HepG2 (cell line): ENCODE data around the gene SCGB3A1. TPM values are rescaled to one million over a fixed set of nuclear protein-coding genes. Genes with fewer than 3 reads are reported as not detected.

Source experiments
- ATAC-seq: fragments of 200-7000 bp; cut with Tn5 transposase; 3 replicates; pipeline ENCODE4 v1.9.1; 2020; ENCODE audit warnings: mild to moderate bottlenecking, moderate library complexity
- BruUV-seq: library from RNA; stranded (reverse); fragments of 400-500 nt; replicated peaks from 2 replicates; lab custom pipeline; 2021; lab: Mats Ljungman, UMichigan
- CTCF ChIA-PET: fragments of 300-600 bp; formaldehyde crosslinking; extraction: SDS; loops from one replicate; lab custom pipeline; 2021; ENCODE audit warnings: low total read pairs, inconsistent platforms, low intra/inter-chr PET ratio; lab: Yijun Ruan, JAX
- POLR2A ChIA-PET: fragments of 350-600 bp; sonication (Branson Sonifier 250); formaldehyde crosslinking; loops from one replicate; lab custom pipeline; 2020; ENCODE audit warnings: antibody characterized with exemption, inconsistent platforms; lab: Yijun Ruan, JAX
- DNase-seq: peaks from one replicate; pipeline ENCODE4 v3.0.0-alpha.2; 2015; ENCODE audit warnings: low spot score
- FAIRE-seq: peaks from 3 replicates; lab custom pipeline; 2011; peaks lifted over from hg19 to GRCh38; lab: Jason Lieb, UNC
- H2AFZ ChIP-seq: one replicate; pipeline ENCODE4 v1.6.1; 2011; ENCODE audit warnings: low read length, inconsistent platforms
- H3K27ac ChIP-seq: fragments of 300-600 bp; 3 replicates; pipeline ENCODE4 v1.8.0; 2011; ENCODE audit warnings: mixed run types, mild to moderate bottlenecking, mixed read lengths, low read length, inconsistent platforms; ENCODE audit not compliant: insufficient read depth; ENCODE audit errors: extremely low read length
- H3K27me3 ChIP-seq, 2 experiments: fragments of 200-600 bp in 1 of 2; 2 replicates in 1 of 2; 3 replicates in 1 of 2; pipeline versions ENCODE4 v1.6.0 to v1.8.0; 2011; ENCODE audit warnings: low read length in 2 of 2, mild to moderate bottlenecking in 2 of 2, moderate library complexity in 2 of 2, inconsistent platforms in 1 of 2; ENCODE audit not compliant: insufficient read depth in 2 of 2, control insufficient read depth in 1 of 2
- H3K36me3 ChIP-seq, 2 experiments: fragments of 200-600 bp in 1 of 2; replicated peaks in 1 of 2; 2 replicates in 1 of 2; 3 replicates in 1 of 2; pipeline versions ENCODE4 v1.5.1 to v1.8.0; 2011; ENCODE audit warnings: low read length in 2 of 2, inconsistent platforms in 1 of 2; ENCODE audit not compliant: insufficient read depth in 2 of 2, control insufficient read depth in 1 of 2
- H3K4me1 ChIP-seq: 2 replicates; pipeline ENCODE4 v1.5.1; 2012; ENCODE audit warnings: low read length, inconsistent platforms; ENCODE audit not compliant: insufficient read depth
- H3K4me2 ChIP-seq: 2 replicates; pipeline ENCODE4 v1.6.0; 2011; ENCODE audit warnings: low read depth, low read length, inconsistent platforms
- H3K4me3 ChIP-seq, 3 experiments: fragments of 200-600 bp in 1 of 3; sonication (generic), shearing (Covaris generic) in 1 of 3; replicated peaks in 1 of 3; 2 replicates each; pipeline ENCODE4 v1.5.1; 2011 to 2016; ENCODE audit warnings: low read length in 3 of 3, inconsistent platforms in 2 of 3, low read depth in 2 of 3, mild to moderate bottlenecking in 2 of 3, control low read depth in 1 of 3, mixed read lengths in 1 of 3; ENCODE audit not compliant: insufficient read depth in 1 of 3
- H3K79me2 ChIP-seq: one replicate; pipeline ENCODE4 v1.6.1; 2011; ENCODE audit warnings: low read length, inconsistent platforms; ENCODE audit not compliant: insufficient read depth
- H3K9ac ChIP-seq: 2 replicates; pipeline ENCODE4 v1.6.0; 2011; ENCODE audit warnings: mild to moderate bottlenecking, low read depth, low read length, inconsistent platforms; ENCODE audit not compliant: insufficient read depth
- H3K9me3 ChIP-seq: 2 replicates; pipeline ENCODE4 v1.5.1; 2012; ENCODE audit warnings: mild to moderate bottlenecking, low read length
- H4K20me1 ChIP-seq: 2 replicates; pipeline ENCODE4 v1.6.0; 2011; ENCODE audit warnings: inconsistent platforms, mild to moderate bottlenecking, low read length, moderate library complexity; ENCODE audit not compliant: insufficient read depth
- TMF1 ChIP-seq: sonication (generic); formaldehyde crosslinking; IDR thresholded peaks from 2 replicates; pipeline ENCODE4 v1.8.1; 2022; ENCODE audit warnings: low read depth, missing genetic modification reagents
- ZNF777 ChIP-seq: sonication (generic); formaldehyde crosslinking; IDR thresholded peaks from 2 replicates; pipeline ENCODE4 v1.4.0; 2020; ENCODE audit warnings: missing genetic modification reagents
- WGBS: methylation state at CpG from one replicate; pipeline ENCODE4 v1.1.6; 2017; ENCODE audit warnings: low lambda C conversion rate; 5-methylcytosine and 5-hydroxymethylcytosine counted together
- in situ Hi-C: cut with HindIII; loops from 2 replicates; pipeline ENCODE4 v1.10.0; 2017; ENCODE audit warnings: low pct_unique_long_range_greater_than_20kb; ENCODE audit not compliant: extremely low pct_ligation_motif_present
- intact Hi-C: fragments of 100-400 bp; cut with micrococcal nuclease; formaldehyde crosslinking; loops from one replicate; pipeline ENCODE4 v1.10.0; 2022; ENCODE audit not compliant: unreplicated experiment
- polyA plus RNA-seq, 8 experiments: library from polyadenylated mRNA; depleted of rRNA in 3 of 8; stranded (reverse) in 7 of 8; unstranded in 1 of 8; fragments of >200 nt; fragmentation: Illumina TruSeq in 4 of 8; extraction: Trizol in 4 of 8; gene quantifications; 2 replicates each; pipeline versions ENCODE4 v1.2.1 to v1.2.3, GENCODE V29; 2011 to 2016; ENCODE audit warnings: low read depth in 4 of 8, missing spikeins in 1 of 8, mixed read lengths in 1 of 8; ENCODE audit not compliant: insufficient read depth in 1 of 8
- total RNA-seq, 5 experiments: library from RNA; depleted of rRNA; stranded (reverse); fragments of >200 nt; fragmentation: Illumina TruSeq; extraction: Trizol; gene quantifications; 2 replicates each; pipeline ENCODE4 v1.2.3, GENCODE V29; 2016; ENCODE audit warnings: low read depth in 1 of 5
- TF ChIP-seq, protein P1 (sequence below): sonication (generic); formaldehyde crosslinking; IDR thresholded peaks from 2 replicates; pipeline ENCODE4 v1.5.0; 2020; ENCODE audit warnings: mild to moderate bottlenecking, missing genetic modification reagents, borderline replicate concordance

The SCGB3A1 gene
- total and polyA plus RNA-seq, 2 of the 13 experiments (the other 11 are each of a cell fraction or from before 2014, with no cell fraction given) = not detected

- TF ChIP-seq ZNF777 (CRISPR knock-in tag) = peak; percentile 55; the same call in 1 of the 2 replicates
- TF ChIP-seq, all 625 proteins: peak for 8
Measured at GRCh38 chr5:180591311-180591887, at the start of gene SCGB3A1 (continued).

- DNase-seq = no peak
- no peaks in the 10 kb centered on the region for H4K20me1 ChIP-seq
- no peaks in the 10 kb centered on the region for H3K9me3 ChIP-seq
- POLR2A ChIA-PET = no interaction called here
- intact Hi-C loops (no loop called here), in situ Hi-C loops (no loop called here)
- peaks cover 12 to 66% of the 10 kb centered on the region in 2 experiments for H3K27me3 ChIP-seq
- no peak overlapping the region for H3K9ac ChIP-seq
- H3K4me3 ChIP-seq = no peak overlapping the region
- CTCF ChIA-PET = no interaction called here
- no peaks in the 10 kb centered on the region for H3K36me3 ChIP-seq
- 18% methylated on average over 4 of the region's 6 CpGs for WGBS
- no TSS peak for BruUV-seq
- no peaks in the 10 kb centered on the region for H3K79me2 ChIP-seq
- H3K4me2 ChIP-seq = no peak overlapping the region
- no peak for FAIRE-seq
- TF ChIP-seq, protein P1, sequence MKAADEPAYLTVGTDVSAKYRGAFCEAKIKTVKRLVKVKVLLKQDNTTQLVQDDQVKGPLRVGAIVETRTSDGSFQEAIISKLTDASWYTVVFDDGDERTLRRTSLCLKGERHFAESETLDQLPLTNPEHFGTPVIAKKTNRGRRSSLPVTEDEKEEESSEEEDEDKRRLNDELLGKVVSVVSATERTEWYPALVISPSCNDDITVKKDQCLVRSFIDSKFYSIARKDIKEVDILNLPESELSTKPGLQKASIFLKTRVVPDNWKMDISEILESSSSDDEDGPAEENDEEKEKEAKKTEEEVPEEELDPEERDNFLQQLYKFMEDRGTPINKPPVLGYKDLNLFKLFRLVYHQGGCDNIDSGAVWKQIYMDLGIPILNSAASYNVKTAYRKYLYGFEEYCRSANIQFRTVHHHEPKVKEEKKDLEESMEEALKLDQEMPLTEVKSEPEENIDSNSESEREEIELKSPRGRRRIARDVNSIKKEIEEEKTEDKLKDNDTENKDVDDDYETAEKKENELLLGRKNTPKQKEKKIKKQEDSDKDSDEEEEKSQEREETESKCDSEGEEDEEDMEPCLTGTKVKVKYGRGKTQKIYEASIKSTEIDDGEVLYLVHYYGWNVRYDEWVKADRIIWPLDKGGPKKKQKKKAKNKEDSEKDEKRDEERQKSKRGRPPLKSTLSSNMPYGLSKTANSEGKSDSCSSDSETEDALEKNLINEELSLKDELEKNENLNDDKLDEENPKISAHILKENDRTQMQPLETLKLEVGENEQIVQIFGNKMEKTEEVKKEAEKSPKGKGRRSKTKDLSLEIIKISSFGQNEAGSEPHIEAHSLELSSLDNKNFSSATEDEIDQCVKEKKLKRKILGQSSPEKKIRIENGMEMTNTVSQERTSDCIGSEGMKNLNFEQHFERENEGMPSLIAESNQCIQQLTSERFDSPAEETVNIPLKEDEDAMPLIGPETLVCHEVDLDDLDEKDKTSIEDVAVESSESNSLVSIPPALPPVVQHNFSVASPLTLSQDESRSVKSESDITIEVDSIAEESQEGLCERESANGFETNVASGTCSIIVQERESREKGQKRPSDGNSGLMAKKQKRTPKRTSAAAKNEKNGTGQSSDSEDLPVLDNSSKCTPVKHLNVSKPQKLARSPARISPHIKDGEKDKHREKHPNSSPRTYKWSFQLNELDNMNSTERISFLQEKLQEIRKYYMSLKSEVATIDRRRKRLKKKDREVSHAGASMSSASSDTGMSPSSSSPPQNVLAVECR (CRISPR knock-in tag) = no peak
- TF ChIP-seq TMF1 (CRISPR knock-in tag) = no peak
- TF ChIP-seq, all 625 proteins: peak for 0
- no peak overlapping the region for H3K27ac ChIP-seq
- ATAC-seq = no peak
- H3K4me1 ChIP-seq = no peaks in the 10 kb centered on the region
- no peak overlapping the region for H2AFZ ChIP-seq
Measured at GRCh38 chr5:180640611-180640860, 49.2 kb upstream of the SCGB3A1 start.
